Skin of body (tissue), 2 donors: ENCODE measurements around the gene ERLIN1. TPM values are rescaled to one million over a fixed set of nuclear protein-coding genes. Genes with fewer than 3 reads are reported as not detected.
A peak's percentile ranks its signal among the peaks of the same experiment; 100 is the strongest.

Experiments used
- DNase-seq: peaks from one replicate; lab custom pipeline; 2025; lab: John Stamatoyannopoulos, UW
- total RNA-seq: library from RNA; depleted of rRNA; stranded (reverse); fragments of >200 nt; gene quantifications from one replicate; pipeline ENCODE4 v1.2.3, GENCODE V29; 2014

ERLIN1 gene
- 33.8 TPM for total RNA-seq

- DNase-seq: peak; percentile 94
Measured at GRCh38 chr10:100185364-100186252, at the start of gene ERLIN1. Gene ERLIN1 (minus strand): TSS chr10:100186029. CDS start chr10:100185626, 403 bp downstream.

GRCh38 chr10:100232101-100232500 lies 46.3 kb upstream of the ERLIN1 start:
- peak; percentile 0 for DNase-seq

GRCh38 chr10:100229819-100230422 lies 44.1 kb upstream of the ERLIN1 start:
- no peak for DNase-seq

- DNase-seq: no peak
Measured at GRCh38 chr10:100223879-100224278, 38.0 kb upstream of the ERLIN1 start.

GRCh38 chr10:100222529-100222928 lies 36.7 kb upstream of the ERLIN1 start:
- no peak for DNase-seq

GRCh38 chr10:100216006-100216405 lies 30.2 kb upstream of the ERLIN1 start:
- no peak for DNase-seq

GRCh38 chr10:100209303-100209702 lies 23.5 kb upstream of the ERLIN1 start:
- no peak for DNase-seq

GRCh38 chr10:100208276-100208675 lies 22.4 kb upstream of the ERLIN1 start:
- no peak for DNase-seq

- no peak for DNase-seq
Measured at GRCh38 chr10:100204370-100204769, 18.5 kb upstream of the ERLIN1 start.

GRCh38 chr10:100201549-100201948 lies 15.7 kb upstream of the ERLIN1 start:
- DNase-seq: no peak

- no peak for DNase-seq
Measured at GRCh38 chr10:100194711-100195110, 8.9 kb upstream of the ERLIN1 start.

GRCh38 chr10:100192350-100192749 lies 6.5 kb upstream of the ERLIN1 start:
- DNase-seq: peak; percentile 1

- peak; percentile 84 for DNase-seq
Measured at GRCh38 chr10:100186253-100187212, 704 bp upstream of the ERLIN1 start.

- DNase-seq: peak; percentile 2
Measured at GRCh38 chr10:100184840-100185239, 989 bp downstream of the ERLIN1 start.

GRCh38 chr10:100184426-100184825 lies 1.4 kb downstream of the ERLIN1 start:
- DNase-seq: no peak

GRCh38 chr10:100183481-100183880 lies 2.3 kb downstream of the ERLIN1 start:
- DNase-seq: peak; percentile 2

GRCh38 chr10:100182908-100183307 lies 2.9 kb downstream of the ERLIN1 start:
- DNase-seq: no peak

GRCh38 chr10:100182281-100182680 lies 3.5 kb downstream of the ERLIN1 start:
- DNase-seq: no peak

GRCh38 chr10:100175875-100176274 lies 10.0 kb downstream of the ERLIN1 start:
- no peak for DNase-seq

GRCh38 chr10:100174699-100175677 lies 10.8 kb downstream of the ERLIN1 start:
- no peak for DNase-seq
